IMR-90 (cell line): ENCODE data around the gene WNT6.
"Not testable (repeated sequence)": the region's sequence is repeated elsewhere in the genome, so short reads cannot be mapped to it uniquely, and the experiment has no call there.

Experiments used
- BHLHE40 ChIP-seq: fragments of 150-350 bp; IDR thresholded peaks from 2 replicates; pipeline ENCODE4 v1.6.1; 2016; ENCODE audit warnings: mild to moderate bottlenecking, low read depth, low read length
- CEBPB ChIP-seq: IDR thresholded peaks from 2 replicates; pipeline ENCODE4 v1.6.1; 2012; ENCODE audit warnings: low read depth, low read length, improper control_type of control experiment
- CHD1 ChIP-seq: IDR thresholded peaks from 2 replicates; pipeline ENCODE4 v1.6.1; 2012; ENCODE audit warnings: low read depth, low read length, improper control_type of control experiment
- CTCF ChIP-seq: conservative IDR thresholded peaks from 2 replicates; pipeline ENCODE4 v1.5.1; 2012; ENCODE audit warnings: mild to moderate bottlenecking, low read depth, low read length, improper control_type of control experiment
- ELK1 ChIP-seq: fragments of 150-350 bp; IDR thresholded peaks from 2 replicates; pipeline ENCODE4 v1.6.1; 2016; ENCODE audit warnings: low read depth, mild to moderate bottlenecking, low read length, moderate library complexity, borderline replicate concordance
- FOS ChIP-seq: fragments of 150-350 bp; IDR thresholded peaks from 2 replicates; pipeline ENCODE4 v1.6.1; 2016; ENCODE audit warnings: low read depth, low read length
- MAFK ChIP-seq: IDR thresholded peaks from 2 replicates; pipeline ENCODE4 v1.6.1; 2012; ENCODE audit warnings: low read depth, low read length, improper control_type of control experiment
- MXI1 ChIP-seq: IDR thresholded peaks from 2 replicates; pipeline ENCODE4 v1.6.1; 2012; ENCODE audit warnings: low read depth, mild to moderate bottlenecking, low read length, moderate library complexity, borderline replicate concordance
- NFE2L2 ChIP-seq: fragments of 150-350 bp; IDR thresholded peaks from 2 replicates; pipeline ENCODE4 v1.6.1; 2016; ENCODE audit warnings: low read depth, mild to moderate bottlenecking, low read length
- POLR2A ChIP-seq: IDR thresholded peaks from 2 replicates; pipeline ENCODE4 v1.6.1; 2012; ENCODE audit warnings: mild to moderate bottlenecking, low read depth, low read length
- RAD21 ChIP-seq: IDR thresholded peaks from 2 replicates; pipeline ENCODE4 v1.6.1; 2012; ENCODE audit warnings: low read length, improper control_type of control experiment
- RFX5 ChIP-seq: IDR thresholded peaks from 2 replicates; pipeline ENCODE4 v1.8.0; 2012; ENCODE audit warnings: low read depth, mild to moderate bottlenecking, low read length, moderate library complexity
- SMC3 ChIP-seq: fragments of 150-350 bp; IDR thresholded peaks from 2 replicates; pipeline ENCODE4 v1.6.1; 2016; ENCODE audit warnings: low read depth, mild to moderate bottlenecking, antibody characterized with exemption, low read length, moderate library complexity
- USF2 ChIP-seq: fragments of 150-350 bp; IDR thresholded peaks from 2 replicates; pipeline ENCODE4 v1.6.1; 2017; ENCODE audit warnings: mild to moderate bottlenecking, antibody characterized with exemption, low read length, low read depth

GRCh38 chr2:218846963-218847362 lies 12.6 kb upstream of the WNT6 start:
- TF ChIP-seq CTCF, POLR2A, CEBPB, MAFK, BHLHE40, ELK1, USF2, RFX5, RAD21, FOS, NFE2L2, CHD1, MXI1, SMC3: not testable (repeated sequence)
